Glomerular visceral epithelial cell (primary cell): Measurements from ENCODE around the gene MKS1.

ENCODE experiments used
- DNase-seq: peaks from one replicate; pipeline ENCODE4 v3.0.0-alpha.2; 2016; ENCODE audit errors: extremely low spot score

The MKS1 gene

GRCh38 chr17:58200024-58200633 lies 18.9 kb downstream of the MKS1 start:
- peak; percentile 51 for DNase-seq

GRCh38 chr17:58196610-58197009 lies 22.4 kb downstream of the MKS1 start:
- DNase-seq, result no peak

GRCh38 chr17:58195518-58196123 lies 23.4 kb downstream of the MKS1 start:
- DNase-seq, result no peak

- no peak for DNase-seq
These were observed 25.3 kb downstream of the MKS1 start for GRCh38 chr17:58193641-58194255.

- DNase-seq, result no peak
These were observed 26.4 kb downstream of the MKS1 start, which contains the start of gene EPX for GRCh38 chr17:58192612-58193011. Gene EPX (plus strand): TSS chr17:58192726. CDS start chr17:58192847, 121 bp downstream.

DNA sequence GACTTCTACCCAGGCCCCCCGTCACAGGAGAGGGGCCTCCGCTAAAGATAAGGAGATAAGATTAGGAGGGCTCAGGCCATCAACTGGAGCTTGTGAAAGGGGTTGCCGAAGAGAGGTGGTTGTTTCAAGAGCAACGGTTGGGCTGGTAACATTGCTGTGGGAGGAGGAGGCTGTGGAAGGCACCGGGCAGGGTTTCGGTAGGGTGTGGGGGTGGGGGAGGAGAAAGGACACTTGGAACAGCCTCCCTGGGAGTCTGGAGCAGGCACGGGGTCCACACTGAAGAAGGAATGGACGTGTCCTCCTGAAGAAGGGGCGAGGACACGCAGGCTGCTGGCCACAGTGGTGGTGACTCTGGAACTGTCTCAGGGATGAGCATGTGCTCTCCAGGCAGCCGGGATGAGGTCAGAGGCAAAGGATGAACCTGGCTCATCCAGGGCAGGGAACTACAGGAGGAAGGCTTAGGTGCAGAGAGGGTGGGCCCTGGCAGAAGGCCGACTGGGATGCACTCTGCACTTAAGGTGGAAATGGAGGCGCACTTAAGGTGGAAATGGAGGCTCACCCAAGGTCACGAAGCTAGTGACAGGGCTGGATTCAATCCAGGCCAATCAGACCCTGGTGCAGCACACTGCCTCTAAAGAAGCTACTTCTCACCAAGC lies 27.7 kb downstream of the MKS1 start:
- DNase-seq, result no peak

- DNase-seq, result peak; percentile 85
These were observed 29.5 kb downstream of the MKS1 start for GRCh38 chr17:58189436-58190146.

DNA sequence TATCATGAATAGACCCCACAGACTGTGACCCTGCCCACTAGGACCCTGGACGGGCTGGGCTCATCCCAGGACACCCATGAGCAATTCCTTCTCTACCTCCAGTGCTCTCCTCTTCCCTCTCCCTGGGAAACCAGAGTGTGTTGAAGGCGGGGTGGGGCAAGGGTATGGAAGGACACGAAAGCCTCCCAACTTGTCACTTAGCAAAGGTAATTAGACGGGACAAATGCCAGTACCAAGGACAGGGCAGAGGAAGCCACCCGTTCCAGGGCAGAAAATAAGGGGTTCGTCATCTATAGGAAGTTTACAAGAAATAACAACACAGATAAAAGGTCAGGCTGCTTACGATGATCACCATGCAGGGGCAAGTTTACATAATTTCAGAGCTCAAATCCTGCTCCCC lies 31.4 kb downstream of the MKS1 start:
- no peak for DNase-seq

DNA sequence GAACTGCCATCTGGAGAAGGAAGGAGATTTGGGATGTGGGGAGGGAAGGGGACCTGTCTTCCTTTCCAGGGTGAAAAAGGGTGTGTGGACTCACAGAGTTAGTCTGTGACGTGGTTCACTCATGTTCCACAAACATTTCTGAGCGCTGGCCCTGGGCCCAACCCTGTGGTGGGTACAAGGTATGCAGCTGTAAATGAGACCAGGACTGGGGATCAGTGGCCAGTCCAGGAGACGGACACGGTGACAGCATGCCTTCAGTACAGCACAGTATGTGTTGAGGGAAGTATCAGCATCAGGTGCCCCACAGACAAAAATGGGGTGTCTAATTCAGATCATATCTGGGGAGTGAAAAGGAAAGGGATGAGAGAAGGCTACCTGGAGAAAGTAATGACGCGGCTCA lies 32.0 kb downstream of the MKS1 start:
- DNase-seq, result no peak

GRCh38 chr17:58186591-58186990 lies 32.5 kb downstream of the MKS1 start:
- no peak for DNase-seq

GRCh38 chr17:58184986-58185761 lies 33.9 kb downstream of the MKS1 start:
- no peak for DNase-seq

GRCh38 chr17:58184308-58184985 lies 34.6 kb downstream of the MKS1 start:
- peak; percentile 22 for DNase-seq

DNA sequence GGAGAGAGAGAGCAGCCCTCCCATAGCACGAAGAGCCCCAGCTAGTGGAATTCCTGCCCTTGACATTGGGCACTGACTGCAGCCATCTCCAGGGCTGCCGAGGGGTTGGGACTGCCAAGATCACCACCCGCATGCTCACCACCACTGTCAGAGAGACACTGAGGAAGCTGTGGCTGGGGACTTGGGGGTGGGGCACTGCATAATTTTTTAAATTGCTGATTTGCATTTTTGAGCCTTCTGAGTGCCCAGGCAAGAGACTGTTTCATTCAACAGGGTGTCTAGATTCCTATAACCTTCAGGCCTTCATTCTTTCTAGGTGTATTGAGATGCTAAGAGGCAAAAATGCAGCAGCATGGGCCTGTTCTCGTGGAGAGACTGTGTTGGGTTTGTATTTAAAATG lies 35.5 kb downstream of the MKS1 start:
- no peak for DNase-seq

GRCh38 chr17:58181796-58182195 lies 37.3 kb downstream of the MKS1 start:
- no peak for DNase-seq

GRCh38 chr17:58176200-58176599 lies 42.9 kb downstream of the MKS1 start:
- no peak for DNase-seq

DNA sequence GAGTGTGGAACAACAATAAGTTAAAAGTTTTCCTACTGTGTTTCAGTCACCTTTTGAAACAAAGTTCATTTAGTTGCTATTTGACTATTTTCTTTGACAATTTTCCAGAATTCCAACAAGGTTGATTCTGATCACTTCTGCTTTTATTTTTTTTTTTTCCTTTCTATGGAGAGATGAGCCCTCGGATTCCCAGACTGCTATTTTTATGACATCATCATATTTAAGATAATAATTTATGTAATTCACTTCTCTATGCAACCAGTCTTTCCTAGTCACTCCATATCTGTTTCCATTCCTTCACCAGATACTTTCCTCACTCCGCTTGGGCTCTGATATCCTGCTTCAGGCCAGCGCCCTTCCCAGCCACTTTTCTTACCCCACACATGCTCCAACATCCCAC lies 44.2 kb downstream of the MKS1 start:
- DNase-seq, result no peak

DNA sequence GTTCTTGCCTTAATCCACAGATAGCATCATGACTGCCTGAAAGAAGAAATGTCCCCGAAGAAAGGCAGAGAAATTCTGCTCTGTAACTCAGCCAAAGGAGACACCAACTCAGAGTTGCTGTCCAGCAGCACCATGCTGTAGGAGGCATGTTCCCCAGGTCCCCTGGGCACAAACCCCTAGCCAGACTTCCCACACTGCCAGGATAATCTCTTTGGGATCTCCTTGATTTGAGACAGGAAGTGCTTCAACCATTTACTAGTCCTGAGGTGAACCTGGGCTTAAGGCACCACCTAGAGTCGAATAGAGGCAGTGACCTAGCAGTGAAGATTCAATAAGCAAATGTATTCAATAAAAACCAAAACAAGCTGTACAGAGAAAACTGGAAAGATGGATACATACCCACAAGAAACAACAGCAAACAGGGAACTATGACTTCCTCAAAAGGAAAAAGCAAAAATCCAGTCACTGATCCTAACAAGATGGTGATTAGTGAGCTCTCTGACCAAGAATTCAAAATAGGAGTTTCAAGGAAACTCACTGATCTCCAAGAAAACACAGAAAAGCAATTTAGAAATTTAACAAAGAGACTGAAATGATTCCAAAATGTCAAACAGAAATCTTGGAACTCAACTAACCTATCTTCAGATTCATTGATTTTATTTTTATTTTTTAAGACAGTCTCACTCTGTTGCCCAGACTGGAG lies 46.5 kb downstream of the MKS1 start:
- DNase-seq, result peak; percentile 31

DNA sequence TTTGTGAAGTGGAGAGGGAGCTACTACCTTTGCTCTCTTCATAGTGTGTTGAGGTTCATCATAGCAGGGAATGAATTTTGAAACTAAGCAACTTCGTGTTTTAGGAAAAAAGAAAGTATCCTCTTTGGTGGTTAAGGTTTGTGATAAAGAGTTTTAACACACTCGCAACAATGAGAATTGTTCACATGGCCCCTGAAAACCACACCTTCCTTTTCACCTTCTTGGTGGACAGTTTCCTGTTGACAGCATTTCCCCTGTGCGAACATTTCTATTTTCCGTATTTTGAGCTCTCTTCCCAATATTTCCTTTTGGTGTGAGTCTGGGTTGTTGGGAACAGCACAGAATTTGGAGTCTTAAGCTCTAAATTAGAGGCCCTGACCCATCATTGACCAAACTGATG lies 48.4 kb downstream of the MKS1 start:
- no peak for DNase-seq

- DNase-seq, result no peak
These were observed 52.4 kb downstream of the MKS1 start, which contains the start of gene OR4D2 for GRCh38 chr17:58166682-58167081. Gene OR4D2 (plus strand): TSS chr17:58166982. CDS start chr17:58169656, 2,674 bp downstream.

GRCh38 chr17:58165981-58166380 lies 53.1 kb downstream of the MKS1 start:
- DNase-seq, result no peak
